HUES64 (cell line): ENCODE data around the gene RPS3A. TPM values are rescaled to one million over a fixed set of nuclear protein-coding genes. Genes with fewer than 3 reads are reported as not detected.
"Not testable (repeated sequence)": the region's sequence is repeated elsewhere in the genome, so short reads cannot be mapped to it uniquely, and the experiment has no call there.

Source experiments
- H3K27ac ChIP-seq: 2 replicates; pipeline ENCODE4 v1.7.0; 2013; ENCODE audit warnings: low read depth, low read length, inconsistent platforms
- H3K27me3 ChIP-seq: 2 replicates; pipeline ENCODE4 v1.6.1; 2013; ENCODE audit warnings: mild to moderate bottlenecking, low read length; ENCODE audit not compliant: insufficient read depth
- H3K36me3 ChIP-seq: 2 replicates; pipeline ENCODE4 v1.6.1; 2013; ENCODE audit warnings: mild to moderate bottlenecking, low read length; ENCODE audit not compliant: insufficient read depth
- H3K4me1 ChIP-seq: 2 replicates; pipeline ENCODE4 v1.6.1; 2013; ENCODE audit warnings: mild to moderate bottlenecking, low read length, moderate library complexity; ENCODE audit not compliant: insufficient read depth
- H3K4me3 ChIP-seq: 2 replicates; pipeline ENCODE4 v1.5.1; 2013; ENCODE audit warnings: mild to moderate bottlenecking, low read length, moderate library complexity
- H3K9ac ChIP-seq: 2 replicates; pipeline ENCODE4 v1.6.1; 2013; ENCODE audit warnings: mild to moderate bottlenecking, low read depth, low read length
- H3K9me3 ChIP-seq: 2 replicates; pipeline ENCODE4 v1.6.1; 2013; ENCODE audit warnings: low read depth, low read length; ENCODE audit not compliant: insufficient read depth
- WGBS: fragments of 150-250, 120-280 bp; methylation state at CpG from one replicate; pipeline ENCODE4 v1.1.7; 2013; ENCODE audit warnings: missing lambda C conversion rate; 5-methylcytosine and 5-hydroxymethylcytosine counted together
- polyA plus RNA-seq, 2 experiments: library from polyadenylated mRNA; stranded (reverse); fragments of 50-300 nt; gene quantifications; one replicate each; pipeline ENCODE4 v1.2.3, GENCODE V29; 2013

The RPS3A gene
- polyA plus RNA-seq (2013, experiment 1 of 2) = 2,873 TPM
- polyA plus RNA-seq (2013, experiment 2 of 2) = 3,063 TPM

GRCh38 chr4:151099229-151099975, at the start of gene RPS3A:
Gene RPS3A, plus strand, starts transcription at chr4:151099628. Its CDS starts 25 bp downstream, at chr4:151099653.
- peak within 1 kb of the TSS; percentile 100 for H3K9ac ChIP-seq
- H3K4me3 ChIP-seq = peak within 1 kb of the TSS; percentile 82
- no peaks in the 10 kb centered on the region for H3K27me3 ChIP-seq
- peaks cover 46% of the 10 kb centered on the region for H3K36me3 ChIP-seq
- 2% methylated on average over 69 of the region's 69 CpGs for WGBS
- H3K9me3 ChIP-seq = no peaks in the 10 kb centered on the region
- peaks cover 7% of the 10 kb centered on the region; the same call in 1 of the 2 replicates for H3K4me1 ChIP-seq
- H3K27ac ChIP-seq = peak within 1 kb of the TSS; percentile 94

GRCh38 chr4:151052785-151053184, 46.6 kb upstream of the RPS3A start:
- 93% methylated on average over 3 of the region's 3 CpGs for WGBS
- Histone ChIP-seq H3K27me3 (no peaks in the 10 kb centered on the region), H3K9me3 (no peaks in the 10 kb centered on the region), H3K9ac (no peak overlapping the region), H3K4me3 (no peak overlapping the region), H3K27ac (no peak overlapping the region), H3K36me3 (no peaks in the 10 kb centered on the region), H3K4me1 (peaks cover 5% of the 10 kb centered on the region; the same call in 1 of the 2 replicates)

DNA sequence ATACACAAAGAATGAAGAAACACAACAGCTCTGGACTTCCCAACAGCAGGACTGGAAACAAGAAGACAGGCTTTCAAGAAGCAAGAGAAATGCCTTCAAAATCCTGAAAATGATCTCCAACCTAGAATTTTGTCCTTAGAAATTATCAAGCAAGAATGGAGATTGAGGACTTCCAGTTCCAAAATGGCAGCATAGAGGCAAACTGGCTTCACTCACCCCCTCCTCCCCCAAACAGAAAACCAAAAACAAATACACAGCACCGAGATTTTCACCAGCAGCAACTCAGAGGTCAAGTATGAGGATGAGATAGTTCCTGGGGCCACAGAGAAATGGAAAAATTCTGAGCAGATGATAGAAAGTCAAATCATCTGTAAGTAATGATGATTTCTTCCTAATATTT, 43.9 kb upstream of the RPS3A start:
- H3K9ac ChIP-seq = no peak overlapping the region
- H3K27me3 ChIP-seq = no peaks in the 10 kb centered on the region
- H3K36me3 ChIP-seq = no peaks in the 10 kb centered on the region
- H3K4me3 ChIP-seq = no peak overlapping the region
- no peaks in the 10 kb centered on the region for H3K9me3 ChIP-seq
- no CpG with 5 or more reads among the region's 1 CpG for WGBS
- H3K27ac ChIP-seq = no peak overlapping the region
- no peaks in the 10 kb centered on the region for H3K4me1 ChIP-seq

DNA sequence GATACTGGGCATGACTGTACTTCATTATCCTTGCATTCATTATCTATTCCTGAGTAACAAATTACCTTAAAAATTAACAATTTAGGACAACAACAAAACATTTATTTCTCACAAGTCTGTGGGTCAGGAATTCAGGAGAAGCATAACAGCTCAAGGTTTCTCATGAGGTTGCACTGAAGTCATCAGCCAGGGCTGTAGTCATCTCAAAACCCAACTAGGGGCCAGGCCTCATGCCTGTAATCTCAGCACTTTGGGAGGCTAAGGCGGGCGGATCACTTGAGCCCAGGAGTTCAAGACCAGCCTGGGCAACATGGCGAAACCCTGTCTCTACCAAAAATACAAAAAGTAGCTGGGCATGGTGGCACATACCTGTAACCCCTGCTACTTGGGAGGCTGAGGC, 36.3 kb upstream of the RPS3A start:
- H3K9ac ChIP-seq, H3K27me3 ChIP-seq, H3K9me3 ChIP-seq, H3K27ac ChIP-seq, H3K4me3 ChIP-seq, H3K36me3 ChIP-seq, H3K4me1 ChIP-seq: not testable (repeated sequence)
- WGBS = 93% methylated on average over 3 of the region's 3 CpGs

DNA sequence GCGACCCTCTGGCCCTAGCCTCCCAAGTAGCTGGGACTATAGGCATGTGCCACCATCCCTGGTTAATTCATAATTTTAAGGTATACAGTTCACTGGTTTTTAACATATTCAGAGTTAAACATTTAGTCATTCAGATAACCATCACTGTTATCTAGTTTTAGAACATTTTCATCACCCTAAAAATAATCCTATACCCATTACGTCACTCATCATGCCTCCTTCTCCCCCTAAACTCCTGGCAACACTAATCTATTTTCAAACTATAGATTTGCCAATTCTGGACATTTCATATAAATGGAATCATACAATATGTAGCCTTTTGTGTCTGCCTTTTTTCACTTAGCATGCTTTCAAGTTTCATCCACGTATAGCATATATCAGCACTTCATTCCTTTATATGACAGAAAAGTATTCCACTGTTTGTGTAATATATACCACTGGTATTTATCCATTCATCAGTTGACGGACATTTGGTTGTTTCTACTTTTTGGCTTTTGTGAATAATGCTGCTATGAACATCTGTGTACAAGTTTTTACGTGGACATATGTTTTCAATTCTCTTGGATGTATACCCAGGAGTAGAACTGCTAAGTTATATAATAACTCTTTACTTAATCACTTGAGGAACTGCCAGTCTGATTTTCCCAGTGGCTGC, 32.0 kb upstream of the RPS3A start:
- no peaks in the 10 kb centered on the region for H3K27me3 ChIP-seq
- H3K9ac ChIP-seq = no peak overlapping the region
- WGBS = 94% methylated on average over 4 of the region's 5 CpGs
- H3K4me1 ChIP-seq = no peaks in the 10 kb centered on the region
- H3K9me3 ChIP-seq = no peaks in the 10 kb centered on the region
- H3K36me3 ChIP-seq = no peaks in the 10 kb centered on the region
- H3K4me3 ChIP-seq = no peak overlapping the region
- no peak overlapping the region for H3K27ac ChIP-seq

- Histone ChIP-seq H3K9ac (no peak overlapping the region), H3K9me3 (no peaks in the 10 kb centered on the region), H3K27ac (no peak overlapping the region), H3K36me3 (no peaks in the 10 kb centered on the region), H3K4me3 (no peak overlapping the region), H3K27me3 (no peaks in the 10 kb centered on the region), H3K4me1 (no peaks in the 10 kb centered on the region)
Observed at GRCh38 chr4:151074416-151074916, 25.0 kb upstream of the RPS3A start.

DNA sequence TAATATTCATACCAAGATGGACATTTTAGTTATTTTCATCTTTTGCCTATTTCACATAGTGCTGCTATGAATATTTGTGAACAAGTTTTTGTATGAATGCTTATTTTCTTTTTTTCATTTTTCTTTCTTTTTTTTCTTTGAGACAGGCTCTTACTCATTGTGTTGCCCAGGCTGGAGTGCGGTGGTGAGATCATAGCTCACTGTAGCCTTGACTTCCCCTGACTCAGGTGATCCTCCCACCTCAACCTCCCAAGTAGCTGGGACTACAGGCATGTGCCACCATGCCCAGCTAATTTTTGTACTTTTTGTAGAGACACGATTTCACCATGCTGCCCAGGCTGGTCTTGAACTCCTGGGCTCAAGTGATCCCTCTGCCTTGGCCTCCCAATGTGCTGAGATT, 21.4 kb upstream of the RPS3A start:
- not testable (repeated sequence) for H3K4me3 ChIP-seq, H3K36me3 ChIP-seq, H3K27me3 ChIP-seq, H3K9ac ChIP-seq, H3K4me1 ChIP-seq, H3K27ac ChIP-seq, H3K9me3 ChIP-seq
- WGBS = 92% methylated on average over 2 of the region's 2 CpGs

DNA sequence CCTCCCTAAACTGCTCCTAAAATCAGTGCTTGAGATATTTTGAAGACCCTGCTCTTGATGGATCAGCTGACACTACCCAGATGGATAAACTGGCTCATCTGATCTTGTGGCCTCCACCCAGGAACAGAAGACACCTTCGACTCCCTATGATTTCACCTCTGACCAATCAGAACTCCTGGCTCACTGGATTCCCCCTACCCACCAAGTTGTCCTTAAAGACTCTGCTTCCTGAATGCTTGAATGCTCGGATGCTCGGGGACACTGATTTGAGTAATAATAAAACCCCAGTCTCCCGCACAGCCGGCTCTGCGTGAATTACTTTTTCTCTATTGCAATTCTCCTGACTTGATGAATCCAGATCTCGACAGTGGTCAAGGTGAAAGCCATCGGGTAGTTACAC, 12.0 kb upstream of the RPS3A start:
- no peaks in the 10 kb centered on the region for H3K27me3 ChIP-seq
- H3K4me1 ChIP-seq = peaks cover 9% of the 10 kb centered on the region; the same call in 1 of the 2 replicates
- H3K4me3 ChIP-seq = no peak overlapping the region
- 88% methylated on average over 8 of the region's 8 CpGs for WGBS
- no peaks in the 10 kb centered on the region for H3K9me3 ChIP-seq
- no peaks in the 10 kb centered on the region for H3K36me3 ChIP-seq
- H3K27ac ChIP-seq = no peak overlapping the region
- H3K9ac ChIP-seq = no peak overlapping the region

- Histone ChIP-seq H3K9me3 (no peaks in the 10 kb centered on the region), H3K27ac (no peak overlapping the region), H3K36me3 (no peaks in the 10 kb centered on the region), H3K4me1 (peaks cover 9% of the 10 kb centered on the region; the same call in 1 of the 2 replicates), H3K4me3 (no peak overlapping the region), H3K9ac (no peak overlapping the region), H3K27me3 (no peaks in the 10 kb centered on the region)
- WGBS = no CpG with 5 or more reads among the region's 2 CpGs
Observed at GRCh38 chr4:151091047-151091446, 8.4 kb upstream of the RPS3A start.

DNA sequence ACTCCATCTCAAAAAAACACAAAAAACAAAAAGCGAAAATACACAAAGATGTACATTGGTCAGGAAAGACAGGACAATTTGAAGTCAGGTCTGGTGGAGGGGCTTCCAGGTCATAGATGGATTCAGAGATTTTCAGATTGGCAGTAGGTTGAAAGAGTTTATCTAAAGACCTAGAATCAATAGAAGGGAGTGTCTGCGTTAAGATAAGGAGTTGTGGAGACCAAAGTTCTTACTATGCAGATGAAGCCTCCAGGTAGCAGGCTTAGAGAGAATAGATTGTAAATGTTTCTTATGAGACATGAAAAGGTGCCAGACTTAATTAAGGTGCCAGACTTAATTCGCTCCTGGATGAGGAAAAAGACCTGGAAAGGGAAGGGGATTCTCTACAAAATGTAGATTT, 6.9 kb upstream of the RPS3A start:
- WGBS = 87% methylated on average over 3 of the region's 3 CpGs
- H3K27ac ChIP-seq = no peak overlapping the region; the same call in 1 of the 2 replicates
- H3K4me1 ChIP-seq = peaks cover 4% of the 10 kb centered on the region; the same call in 1 of the 2 replicates
- H3K36me3 ChIP-seq = no peaks in the 10 kb centered on the region
- no peak overlapping the region for H3K9ac ChIP-seq
- H3K9me3 ChIP-seq = no peaks in the 10 kb centered on the region
- H3K4me3 ChIP-seq = no peak overlapping the region
- H3K27me3 ChIP-seq = no peaks in the 10 kb centered on the region

- Histone ChIP-seq H3K27me3 (no peaks in the 10 kb centered on the region), H3K9ac (no peak overlapping the region)
- 68% methylated on average over 3 of the region's 3 CpGs for WGBS
Observed at GRCh38 chr4:151093203-151093602, 6.2 kb upstream of the RPS3A start.

More at GRCh38 chr4:151093203-151093602, 6.2 kb upstream of the RPS3A start:
- no peaks in the 10 kb centered on the region for H3K4me1 ChIP-seq
- no peaks in the 10 kb centered on the region for H3K9me3 ChIP-seq
- no peak overlapping the region for H3K4me3 ChIP-seq
- H3K27ac ChIP-seq = no peak overlapping the region; the same call in 1 of the 2 replicates
- no peaks in the 10 kb centered on the region for H3K36me3 ChIP-seq
